C4-2B (cell line): ENCODE data around the gene ISG20.

Experiments used
- ZFX ChIP-seq: fragments of 450-650 bp; IDR thresholded peaks from 2 replicates; pipeline ENCODE4 v1.6.1; 2017
- TF ChIP-seq, protein P1 (sequence below): fragments of 450-650 bp; conservative IDR thresholded peaks from 2 replicates; pipeline ENCODE4 v1.5.1; 2017; ENCODE audit warnings: mild to moderate bottlenecking

- TF ChIP-seq, protein P1, sequence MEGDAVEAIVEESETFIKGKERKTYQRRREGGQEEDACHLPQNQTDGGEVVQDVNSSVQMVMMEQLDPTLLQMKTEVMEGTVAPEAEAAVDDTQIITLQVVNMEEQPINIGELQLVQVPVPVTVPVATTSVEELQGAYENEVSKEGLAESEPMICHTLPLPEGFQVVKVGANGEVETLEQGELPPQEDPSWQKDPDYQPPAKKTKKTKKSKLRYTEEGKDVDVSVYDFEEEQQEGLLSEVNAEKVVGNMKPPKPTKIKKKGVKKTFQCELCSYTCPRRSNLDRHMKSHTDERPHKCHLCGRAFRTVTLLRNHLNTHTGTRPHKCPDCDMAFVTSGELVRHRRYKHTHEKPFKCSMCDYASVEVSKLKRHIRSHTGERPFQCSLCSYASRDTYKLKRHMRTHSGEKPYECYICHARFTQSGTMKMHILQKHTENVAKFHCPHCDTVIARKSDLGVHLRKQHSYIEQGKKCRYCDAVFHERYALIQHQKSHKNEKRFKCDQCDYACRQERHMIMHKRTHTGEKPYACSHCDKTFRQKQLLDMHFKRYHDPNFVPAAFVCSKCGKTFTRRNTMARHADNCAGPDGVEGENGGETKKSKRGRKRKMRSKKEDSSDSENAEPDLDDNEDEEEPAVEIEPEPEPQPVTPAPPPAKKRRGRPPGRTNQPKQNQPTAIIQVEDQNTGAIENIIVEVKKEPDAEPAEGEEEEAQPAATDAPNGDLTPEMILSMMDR, result no peak
- no peak for TF ChIP-seq ZFX
Measured at GRCh38 chr15:88627463-88627862, 11.4 kb upstream of the ISG20 start.
